ENCODE results near the gene TNFSF4. TPM values are rescaled to one million over a fixed set of nuclear protein-coding genes. Genes with fewer than 3 reads are reported as not detected.

TNFSF4 gene
- total and polyA plus RNA-seq, 2 of the 13 experiments (the other 11 are each of a cell fraction or from before 2014, with no cell fraction given) = 2.4 to 7.9 TPM

DNA sequence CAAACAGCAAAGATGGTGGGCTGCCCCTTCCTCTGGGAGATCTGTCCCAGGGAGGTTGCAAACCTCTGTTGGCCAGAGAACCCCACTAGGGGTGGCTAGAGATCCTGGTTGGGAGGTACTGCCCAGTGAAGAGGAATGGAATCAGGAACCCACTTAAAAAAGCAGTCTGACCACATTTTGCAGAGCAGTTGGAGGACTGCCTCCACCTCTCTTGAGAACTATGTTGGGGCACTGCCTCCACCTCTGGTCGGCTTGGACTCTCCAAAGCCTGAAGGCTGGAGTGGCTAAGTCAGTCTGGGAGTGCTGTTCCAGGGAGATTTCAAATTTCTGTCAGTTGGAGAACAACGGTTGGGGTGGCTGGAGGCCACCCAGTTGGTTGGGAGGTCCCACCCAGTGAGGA, 58.6 kb downstream of the TNFSF4 start (continued):
- TF ChIP-seq, protein P1, sequence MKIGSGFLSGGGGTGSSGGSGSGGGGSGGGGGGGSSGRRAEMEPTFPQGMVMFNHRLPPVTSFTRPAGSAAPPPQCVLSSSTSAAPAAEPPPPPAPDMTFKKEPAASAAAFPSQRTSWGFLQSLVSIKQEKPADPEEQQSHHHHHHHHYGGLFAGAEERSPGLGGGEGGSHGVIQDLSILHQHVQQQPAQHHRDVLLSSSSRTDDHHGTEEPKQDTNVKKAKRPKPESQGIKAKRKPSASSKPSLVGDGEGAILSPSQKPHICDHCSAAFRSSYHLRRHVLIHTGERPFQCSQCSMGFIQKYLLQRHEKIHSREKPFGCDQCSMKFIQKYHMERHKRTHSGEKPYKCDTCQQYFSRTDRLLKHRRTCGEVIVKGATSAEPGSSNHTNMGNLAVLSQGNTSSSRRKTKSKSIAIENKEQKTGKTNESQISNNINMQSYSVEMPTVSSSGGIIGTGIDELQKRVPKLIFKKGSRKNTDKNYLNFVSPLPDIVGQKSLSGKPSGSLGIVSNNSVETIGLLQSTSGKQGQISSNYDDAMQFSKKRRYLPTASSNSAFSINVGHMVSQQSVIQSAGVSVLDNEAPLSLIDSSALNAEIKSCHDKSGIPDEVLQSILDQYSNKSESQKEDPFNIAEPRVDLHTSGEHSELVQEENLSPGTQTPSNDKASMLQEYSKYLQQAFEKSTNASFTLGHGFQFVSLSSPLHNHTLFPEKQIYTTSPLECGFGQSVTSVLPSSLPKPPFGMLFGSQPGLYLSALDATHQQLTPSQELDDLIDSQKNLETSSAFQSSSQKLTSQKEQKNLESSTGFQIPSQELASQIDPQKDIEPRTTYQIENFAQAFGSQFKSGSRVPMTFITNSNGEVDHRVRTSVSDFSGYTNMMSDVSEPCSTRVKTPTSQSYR (CRISPR knock-in tag; IDR thresholded peaks at IDR 0.05; ENCODE audit: borderline replicate concordance) = no peak
- TF ChIP-seq ZNF850 (CRISPR knock-in tag; conservative IDR thresholded peaks at IDR 0.05) = no peak
- TF ChIP-seq ZNF746 (CRISPR knock-in tag; IDR thresholded peaks at IDR 0.05) = no peak

GRCh38 chr1:173140733-173141132, 66.4 kb downstream of the TNFSF4 start:
- ChIA-PET POLR2A (no interaction called here), CTCF (ENCODE audit: low intra/inter-chr PET ratio, low total read pairs) (no interaction called here)
- 13% methylated on average over 2 of the region's 2 CpGs for WGBS (ENCODE audit: low lambda C conversion rate)
- intact Hi-C loops (cut with micrococcal nuclease; ENCODE audit: unreplicated experiment) = no loop called here
- H3K36me3 ChIP-seq (replicated peaks in 1 of 2; ENCODE audit: control insufficient read depth in 1 of 2, insufficient read depth in 2 of 2, low read length in 2 of 2) = no peaks in the 10 kb centered on the region
- no peak overlapping the region for H3K4me3 ChIP-seq (replicated peaks in 1 of 3; ENCODE audit: insufficient read depth in 1 of 3, low read depth in 2 of 3, low read length in 3 of 3)
- no peak overlapping the region for H3K27ac ChIP-seq (ENCODE audit: extremely low read length, insufficient read depth, low read length)
- in situ Hi-C loops (cut with HindIII; ENCODE audit: extremely low pct_ligation_motif_present, low pct_unique_long_range_greater_than_20kb) = no loop called here
- H2AFZ ChIP-seq (ENCODE audit: low read length) = no peak overlapping the region
- no peak for FAIRE-seq
- TF ChIP-seq ZNF496 (CRISPR knock-in tag; IDR thresholded peaks at IDR 0.05; ENCODE audit: insufficient replicate concordance) (no peak), BCL6 (CRISPR knock-in tag; IDR thresholded peaks at IDR 0.05) (no peak)
- peaks cover 9% of the 10 kb centered on the region; the same call in 1 of the 2 replicates for H3K4me1 ChIP-seq (ENCODE audit: insufficient read depth, low read length)
- no peaks in the 10 kb centered on the region for H4K20me1 ChIP-seq (ENCODE audit: insufficient read depth, low read length)
- no peak for DNase-seq (ENCODE audit: low spot score)
- H3K9ac ChIP-seq (ENCODE audit: insufficient read depth, low read depth, low read length) = no peak overlapping the region
- H3K79me2 ChIP-seq (ENCODE audit: insufficient read depth, low read length) = no peaks in the 10 kb centered on the region
- H3K4me2 ChIP-seq (ENCODE audit: low read depth, low read length) = no peak overlapping the region
- ATAC-seq = no peak
- no TSS peak for BruUV-seq (replicated peaks)
- no peaks in the 10 kb centered on the region; a peak in 1 of 5 replicates for H3K27me3 ChIP-seq (ENCODE audit: control insufficient read depth in 1 of 2, insufficient read depth in 2 of 2, low read length in 2 of 2)
- peaks cover 9% of the 10 kb centered on the region for H3K9me3 ChIP-seq (ENCODE audit: low read length)

All from HepG2 (cell line).